Measurements from ENCODE around the gene EIF1. TPM values are rescaled to one million over a fixed set of nuclear protein-coding genes. Genes with fewer than 3 reads are reported as not detected.
A peak's percentile ranks its signal among the peaks of the same experiment; 100 is the strongest.

Gene EIF1
- total RNA-seq, 1 experiment from 2014 or later = 651 TPM

- peaks cover 3% of the 10 kb centered on the region; the same call in 1 of the 2 replicates for H3K27me3 ChIP-seq (ENCODE audit: insufficient read depth, low read length)
- no peak overlapping the region for H2BK12ac ChIP-seq (ENCODE audit: insufficient read length, low read depth, low read length)
- H3K27me3 Mint-ChIP-seq (ENCODE audit: low read depth) = peaks cover 19% of the 10 kb centered on the region
- no peak overlapping the region for H2BK5ac ChIP-seq (ENCODE audit: insufficient read length, low read length)
- no peak overlapping the region for H2BK15ac ChIP-seq (ENCODE audit: low read depth, low read length)
- no peaks in the 10 kb centered on the region for H3K9me3 ChIP-seq (ENCODE audit: control insufficient read depth, low read depth, low read length)
- H3K56ac ChIP-seq (ENCODE audit: insufficient read length, low read depth, low read length) = no peak overlapping the region
- H3K9ac ChIP-seq (ENCODE audit: extremely low read depth, insufficient read length, low read length) = no peak overlapping the region
- no peaks in the 10 kb centered on the region for H3K79me1 ChIP-seq (ENCODE audit: insufficient read depth, low read depth, low read length, poor library complexity, severe bottlenecking)
- peak overlapping the region in 2 of 3 experiments; percentile 51 to 71; a peak in 2 of 7 replicates for H3K27ac Mint-ChIP-seq
- H4K5ac ChIP-seq (ENCODE audit: insufficient read length, low read depth, low read length) = no peak overlapping the region
- H3K4me1 ChIP-seq (ENCODE audit: insufficient read depth, low read length) = no peaks in the 10 kb centered on the region
- no peak for DNase-seq
- H4K8ac ChIP-seq (replicated peaks; ENCODE audit: insufficient read length, low read depth, low read length) = no peak overlapping the region
- no peak overlapping the region for H3K27ac ChIP-seq (ENCODE audit: insufficient read length, low read depth, low read length)
- no peak overlapping the region for H3K23ac ChIP-seq (ENCODE audit: insufficient read length, low read depth, low read length)
- no peak overlapping the region for H4K91ac ChIP-seq (ENCODE audit: insufficient read length, low read depth, low read length)
- no peak overlapping the region for H3K4me2 ChIP-seq (ENCODE audit: insufficient read depth, insufficient read length, low read length)
- TF ChIP-seq CTCF (conservative IDR thresholded peaks at IDR 0.05) = no peak
- H2BK20ac ChIP-seq (ENCODE audit: low read depth, low read length, poor library complexity, severe bottlenecking) = no peak overlapping the region
- no peak overlapping the region for H2BK120ac ChIP-seq (ENCODE audit: low read depth, low read length, poor library complexity, severe bottlenecking)
- H3K23me2 ChIP-seq (ENCODE audit: insufficient read length, low read depth, low read length, poor library complexity, severe bottlenecking) = no peaks in the 10 kb centered on the region
- no CpG with 5 or more reads among the region's 11 CpGs for WGBS (ENCODE audit: extremely low coverage, insufficient read length, low lambda C conversion rate)
- H3K79me2 ChIP-seq (ENCODE audit: insufficient read depth, low read length) = no peaks in the 10 kb centered on the region
- H3K14ac ChIP-seq (ENCODE audit: insufficient read depth, low read length) = no peak overlapping the region
- H2AK5ac ChIP-seq (ENCODE audit: insufficient read length, low read length) = no peak overlapping the region
- H3K4me3 Mint-ChIP-seq = no peak overlapping the region; a peak in 1 of 5 replicates
- peaks cover 9 to 18% of the 10 kb centered on the region in 2 experiments for H3K4me1 Mint-ChIP-seq
- no peak overlapping the region for H2AFZ ChIP-seq (ENCODE audit: low read length)
- H3K36me3 Mint-ChIP-seq (ENCODE audit: insufficient read depth in 1 of 3, low read depth in 3 of 3) = no peaks in the 10 kb centered on the region
- no peak overlapping the region for H3K18ac ChIP-seq (ENCODE audit: insufficient read length, low read depth, low read length)
- H3K9me3 Mint-ChIP-seq = no peaks in the 10 kb centered on the region
- no peaks in the 10 kb centered on the region for H4K20me1 ChIP-seq (ENCODE audit: control insufficient read depth, insufficient read depth, insufficient read length)
- no peak overlapping the region for H3K4ac ChIP-seq (ENCODE audit: low read depth, low read length)
- no peak overlapping the region for H3T11ph ChIP-seq (ENCODE audit: low read length)
Observed at GRCh38 chr17:41659427-41660212, 29.1 kb upstream of the EIF1 start.
